Smooth muscle cell (in vitro differentiated cells): Measurements from ENCODE around the gene SLC36A4. TPM values are rescaled to one million over a fixed set of nuclear protein-coding genes. Genes with fewer than 3 reads are reported as not detected.

Experiments
- DNase-seq: peaks from one replicate; lab custom pipeline; 2025; ENCODE audit not compliant: unreplicated experiment; lab: John Stamatoyannopoulos, UW
- H2AFZ ChIP-seq: fragments of 200-600 bp; sonication (generic); 2 replicates; pipeline ENCODE4 v1.6.0; 2016; ENCODE audit warnings: antibody characterized with exemption, low read depth, mild to moderate bottlenecking
- H3F3A ChIP-seq: fragments of 200-600 bp; sonication (generic); 2 replicates; pipeline ENCODE4 v1.6.0; 2017; ENCODE audit warnings: antibody characterized with exemption, low read depth
- H3K27ac ChIP-seq: fragments of 200-600 bp; sonication (generic); 2 replicates; pipeline ENCODE4 v1.5.1; 2016; ENCODE audit warnings: low read depth, mild to moderate bottlenecking
- H3K27me3 ChIP-seq: fragments of 200-600 bp; sonication (generic); 2 replicates; pipeline ENCODE4 v1.6.1; 2016; ENCODE audit warnings: low read depth, mild to moderate bottlenecking
- H3K36me3 ChIP-seq: fragments of 200-600 bp; sonication (generic); 2 replicates; pipeline ENCODE4 v1.5.1; 2016; ENCODE audit warnings: low read depth
- H3K4me1 ChIP-seq: fragments of 200-600 bp; sonication (generic); 2 replicates; pipeline ENCODE4 v1.5.1; 2016; ENCODE audit warnings: low read depth
- H3K4me2 ChIP-seq: fragments of 200-600 bp; sonication (generic); 2 replicates; pipeline ENCODE4 v1.6.0; 2016; ENCODE audit warnings: mild to moderate bottlenecking
- H3K4me3 ChIP-seq: fragments of 200-600 bp; sonication (generic); 2 replicates; pipeline ENCODE4 v1.5.1; 2016; ENCODE audit warnings: mild to moderate bottlenecking
- H3K79me2 ChIP-seq: fragments of 200-600 bp; sonication (generic); 2 replicates; pipeline ENCODE4 v1.6.0; 2016; ENCODE audit warnings: low read depth, mild to moderate bottlenecking
- H3K9ac ChIP-seq: fragments of 200-600 bp; sonication (generic); 2 replicates; pipeline ENCODE4 v1.6.0; 2016; ENCODE audit warnings: low read depth
- H3K9me3 ChIP-seq: fragments of 200-600 bp; sonication (generic); replicated peaks from 2 replicates; pipeline ENCODE4 v1.5.1; 2016; ENCODE audit warnings: low read depth
- H4K20me1 ChIP-seq: fragments of 200-600 bp; sonication (generic); 2 replicates; pipeline ENCODE4 v1.6.0; 2016; ENCODE audit warnings: low read depth
- CTCF ChIP-seq: fragments of 200-600 bp; sonication (generic); IDR thresholded peaks from 2 replicates; pipeline ENCODE4 v1.5.1; 2017; ENCODE audit warnings: borderline replicate concordance, mild to moderate bottlenecking, antibody characterized with exemption; ENCODE audit not compliant: insufficient read depth, poor library complexity, severe bottlenecking
- WGBS: methylation state at CpG from one replicate; pipeline ENCODE4 v1.1.7; 2016; ENCODE audit warnings: low lambda C conversion rate; 5-methylcytosine and 5-hydroxymethylcytosine counted together
- polyA plus RNA-seq: library from polyadenylated mRNA; unstranded; fragments of >200 nt; fragmentation: Nextera tagmentation; extraction: Ambion mirVana; gene quantifications from 2 replicates; pipeline ENCODE4 v1.2.1, GENCODE V29; 2016
- total RNA-seq: library from RNA; depleted of rRNA; stranded (reverse); fragments of >200 nt; gene quantifications from 2 replicates; pipeline ENCODE4 v1.2.3, GENCODE V29; 2014

SLC36A4 gene
- total and polyA plus RNA-seq, 2 experiments from 2014 or later, result 30.5 to 48.6 TPM

GRCh38 chr11:93128574-93128973 is 69.2 kb downstream of the SLC36A4 start:
- DNase-seq, result no peak
- no peaks in the 10 kb centered on the region for H3K36me3 ChIP-seq
- H3K27me3 ChIP-seq, result no peaks in the 10 kb centered on the region
- no peaks in the 10 kb centered on the region for H3F3A ChIP-seq
- H3K4me1 ChIP-seq, result peaks cover 2% of the 10 kb centered on the region
- H3K9ac ChIP-seq, result no peak overlapping the region
- H3K9me3 ChIP-seq, result no peaks in the 10 kb centered on the region
- 95% methylated on average over 3 of the region's 3 CpGs for WGBS
- no peak overlapping the region for H3K4me2 ChIP-seq
- TF ChIP-seq CTCF, result no peak
- H3K79me2 ChIP-seq, result no peaks in the 10 kb centered on the region
- H4K20me1 ChIP-seq, result no peaks in the 10 kb centered on the region
- no peak overlapping the region for H3K27ac ChIP-seq
- H2AFZ ChIP-seq, result no peak overlapping the region
- H3K4me3 ChIP-seq, result no peak overlapping the region

DNA sequence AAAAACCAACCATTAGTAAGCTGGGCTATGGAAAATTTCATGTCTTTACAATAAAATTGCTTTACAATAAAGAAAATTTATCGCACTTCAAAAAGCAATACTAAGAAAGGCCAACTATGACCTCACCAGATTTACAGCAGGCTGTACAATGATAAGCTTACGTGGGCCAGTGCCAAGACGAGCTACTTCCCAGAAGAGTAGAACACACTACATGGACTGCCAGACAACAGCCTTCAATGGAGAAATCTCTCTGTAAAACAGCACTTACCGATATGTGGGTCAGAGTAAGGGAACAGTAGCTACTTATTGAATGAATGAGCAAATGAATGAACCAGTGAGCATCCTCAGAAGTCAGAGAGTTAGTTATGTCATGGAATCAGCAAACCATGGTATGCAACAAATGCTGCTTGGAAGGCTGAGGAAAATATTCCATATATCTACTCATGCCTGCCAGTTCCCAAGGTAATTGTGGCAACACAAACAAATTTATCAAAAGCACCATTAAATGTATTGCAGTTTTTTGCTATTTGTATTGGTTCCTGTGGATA is 74.4 kb downstream of the SLC36A4 start:
- no peaks in the 10 kb centered on the region for H3K36me3 ChIP-seq
- no peak overlapping the region for H3K27ac ChIP-seq
- 58% methylated on average over 4 of the region's 4 CpGs for WGBS
- H3K4me1 ChIP-seq, result no peaks in the 10 kb centered on the region
- H2AFZ ChIP-seq, result no peak overlapping the region
- no peaks in the 10 kb centered on the region for H3K9me3 ChIP-seq
- H3K27me3 ChIP-seq, result no peaks in the 10 kb centered on the region
- no peak for DNase-seq
- no peak for TF ChIP-seq CTCF
- no peaks in the 10 kb centered on the region for H4K20me1 ChIP-seq
- no peaks in the 10 kb centered on the region for H3K79me2 ChIP-seq
- H3F3A ChIP-seq, result no peaks in the 10 kb centered on the region
- no peak overlapping the region for H3K4me2 ChIP-seq
- no peak overlapping the region for H3K4me3 ChIP-seq
- H3K9ac ChIP-seq, result no peak overlapping the region

DNA sequence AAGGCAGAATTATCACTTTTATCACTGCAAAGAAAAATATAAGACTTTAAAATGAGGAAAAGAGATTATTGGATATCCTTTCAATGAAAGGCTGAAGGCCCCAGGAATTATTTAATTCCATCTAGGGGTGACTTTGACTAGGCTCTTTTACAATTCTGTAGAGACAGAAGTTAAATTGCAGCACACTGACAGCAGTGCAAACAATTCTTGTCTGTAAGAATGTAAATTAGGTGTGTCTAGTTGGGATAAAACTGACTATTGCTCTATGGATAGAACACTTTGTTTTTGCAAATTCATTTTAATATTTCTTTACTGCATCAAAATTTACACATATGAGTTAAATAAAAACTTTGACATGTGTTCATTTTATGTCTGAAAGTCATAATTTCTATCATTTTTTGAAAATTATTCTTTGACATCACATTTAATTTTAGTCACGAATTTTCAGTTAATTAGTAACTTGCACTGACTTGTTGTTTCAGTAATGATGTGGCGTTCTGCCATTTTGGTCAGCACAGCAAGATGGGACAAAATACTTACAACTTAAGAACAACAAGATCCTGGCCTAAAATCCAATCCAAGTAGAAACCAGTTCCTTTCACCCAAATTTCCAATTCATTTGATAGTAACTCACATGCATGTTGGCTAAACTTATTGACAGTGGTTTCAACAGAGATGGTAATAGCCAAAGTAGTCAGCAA is 75.1 kb downstream of the SLC36A4 start:
- Histone ChIP-seq H3K27me3 (no peaks in the 10 kb centered on the region), H3K4me2 (no peak overlapping the region), H3F3A (no peaks in the 10 kb centered on the region), H3K4me1 (peaks cover under 1% of the 10 kb centered on the region), H3K27ac (no peak overlapping the region), H3K4me3 (no peak overlapping the region), H3K9me3 (no peaks in the 10 kb centered on the region), H2AFZ (no peak overlapping the region), H3K9ac (no peak overlapping the region), H4K20me1 (no peaks in the 10 kb centered on the region), H3K79me2 (no peaks in the 10 kb centered on the region), H3K36me3 (no peaks in the 10 kb centered on the region)
- WGBS, result 93% methylated on average over 2 of the region's 2 CpGs
- DNase-seq, result no peak
- TF ChIP-seq CTCF, result no peak

DNA sequence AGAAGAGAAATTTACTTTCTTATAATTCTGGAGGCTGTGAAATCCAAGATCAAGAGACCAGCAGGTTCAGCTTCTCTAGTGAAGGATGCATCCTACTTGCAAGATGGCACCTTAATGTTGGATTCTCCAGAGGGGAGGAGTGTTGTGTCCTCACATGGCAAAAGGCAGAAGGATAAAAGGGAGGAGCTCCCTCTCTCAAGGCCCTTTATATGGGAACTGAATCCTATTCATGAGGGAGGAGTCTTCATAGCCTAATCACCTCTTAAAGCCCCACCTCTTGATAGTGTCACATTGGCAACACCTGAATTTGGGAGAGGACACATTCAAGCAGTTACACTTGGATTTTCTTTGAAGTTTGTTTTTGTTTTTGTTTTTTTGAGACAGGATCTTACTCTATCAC is 79.5 kb downstream of the SLC36A4 start:
- Histone ChIP-seq H3K4me1 (peaks cover 14% of the 10 kb centered on the region), H3K4me3 (no peak overlapping the region), H3F3A (no peaks in the 10 kb centered on the region), H4K20me1 (no peaks in the 10 kb centered on the region), H2AFZ (no peak overlapping the region), H3K9me3 (no peaks in the 10 kb centered on the region), H3K79me2 (no peaks in the 10 kb centered on the region), H3K36me3 (no peaks in the 10 kb centered on the region), H3K9ac (no peak overlapping the region), H3K27ac (no peak overlapping the region), H3K27me3 (no peaks in the 10 kb centered on the region), H3K4me2 (no peak overlapping the region)
- no peak for DNase-seq
- TF ChIP-seq CTCF, result no peak
